NCI-H526 treated with DMSO at 0.1 percent for 48 hours (cell line): ENCODE data around the gene AATK.

Source experiments
- DNase-seq: peaks from one replicate; lab custom pipeline; 2025; lab: John Stamatoyannopoulos, UW

Gene AATK

DNA sequence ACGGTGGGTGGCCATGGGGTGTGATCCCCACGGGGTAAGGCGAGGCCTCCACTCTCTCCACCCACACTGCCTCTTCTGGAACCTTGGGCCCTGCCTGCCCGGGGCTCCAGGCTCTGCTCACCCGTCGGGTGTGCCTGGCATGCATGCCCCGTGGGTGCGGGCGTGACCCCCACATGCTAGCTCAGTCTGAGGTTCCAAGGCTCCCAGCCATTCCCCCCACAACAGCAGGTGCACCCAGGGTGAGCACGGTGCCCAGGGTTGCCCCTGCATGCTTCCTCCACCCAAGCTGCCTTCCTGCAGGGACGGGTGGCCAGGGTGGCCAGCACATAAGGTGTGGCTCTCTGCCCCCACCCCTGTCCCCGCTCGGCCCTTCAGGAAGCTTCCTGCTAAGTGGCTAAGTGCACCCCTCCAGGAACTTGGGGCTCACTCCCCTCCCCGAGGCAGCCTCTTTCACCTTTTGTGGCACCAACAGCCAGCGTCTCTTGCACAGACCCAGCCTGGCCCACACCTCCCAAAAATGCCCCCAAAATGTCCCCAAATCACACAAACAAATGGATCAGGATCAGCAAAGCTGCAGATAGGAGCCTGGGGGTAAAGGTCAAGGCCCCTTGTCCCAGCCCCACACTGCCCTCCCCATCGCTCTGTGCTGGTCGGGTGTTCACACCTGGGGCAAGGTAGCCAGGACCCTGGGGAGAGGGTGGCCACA lies 22.2 kb downstream of the AATK start:
- no peak for DNase-seq

DNA sequence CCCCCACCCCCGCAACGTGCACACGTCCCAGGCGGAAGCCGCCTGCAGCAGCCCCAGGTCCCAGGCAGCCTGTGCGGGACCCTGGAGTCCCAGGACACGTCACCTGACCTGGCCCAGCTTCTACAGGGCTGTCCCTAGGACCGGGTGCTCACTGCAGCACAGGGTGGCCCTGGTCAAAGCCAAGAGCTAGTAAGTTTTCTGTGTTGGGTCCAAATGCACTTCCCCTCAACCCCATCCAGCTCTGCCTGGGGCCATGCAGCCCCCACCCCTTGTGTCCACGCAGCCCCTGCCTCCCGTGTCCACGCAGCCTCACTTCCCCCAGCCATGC lies 22.9 kb downstream of the AATK start:
- DNase-seq = no peak

DNA sequence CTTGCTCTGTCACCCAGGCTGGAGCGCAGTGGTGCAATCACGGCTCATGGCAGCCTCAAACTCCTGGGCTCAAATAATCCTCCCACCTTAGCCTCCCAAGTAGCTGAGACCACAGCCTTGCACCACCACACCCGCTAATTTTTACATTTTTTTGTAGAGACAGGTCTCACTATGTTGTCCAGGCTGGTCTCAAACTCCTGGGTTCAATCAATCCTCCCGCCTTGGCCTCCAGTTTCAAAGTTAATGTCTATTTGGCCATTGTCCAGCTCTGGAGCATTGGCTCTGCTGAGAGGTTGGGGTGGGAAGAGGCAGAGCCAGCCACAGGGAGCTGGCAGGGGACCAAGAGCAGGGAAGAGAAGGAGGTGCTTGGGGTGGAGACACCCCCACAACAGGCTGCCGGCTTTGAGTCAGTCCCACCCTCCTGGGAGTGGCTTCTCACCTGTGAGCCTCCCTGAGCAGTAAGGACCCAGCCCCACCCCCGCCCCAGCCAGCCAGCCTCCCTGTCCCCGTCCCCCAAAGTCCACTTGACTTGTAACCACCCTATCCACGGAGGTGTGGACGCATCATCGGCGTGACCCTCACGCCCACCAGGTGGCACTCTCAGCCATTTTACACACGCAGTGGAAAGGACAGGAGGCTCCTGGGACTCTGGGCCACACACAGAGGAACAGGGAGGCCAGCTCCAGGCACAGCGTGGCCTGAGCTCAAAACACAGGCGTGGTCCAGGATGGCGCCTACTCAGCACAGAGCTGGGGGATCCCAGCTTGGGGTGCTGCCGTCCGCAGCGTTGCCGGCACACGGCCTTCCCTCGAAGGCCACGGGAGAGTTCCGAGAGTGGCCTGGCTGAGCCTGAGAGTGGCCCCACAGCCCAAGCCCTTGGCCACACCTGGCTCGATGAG lies 23.5 kb downstream of the AATK start:
- no peak for DNase-seq

DNA sequence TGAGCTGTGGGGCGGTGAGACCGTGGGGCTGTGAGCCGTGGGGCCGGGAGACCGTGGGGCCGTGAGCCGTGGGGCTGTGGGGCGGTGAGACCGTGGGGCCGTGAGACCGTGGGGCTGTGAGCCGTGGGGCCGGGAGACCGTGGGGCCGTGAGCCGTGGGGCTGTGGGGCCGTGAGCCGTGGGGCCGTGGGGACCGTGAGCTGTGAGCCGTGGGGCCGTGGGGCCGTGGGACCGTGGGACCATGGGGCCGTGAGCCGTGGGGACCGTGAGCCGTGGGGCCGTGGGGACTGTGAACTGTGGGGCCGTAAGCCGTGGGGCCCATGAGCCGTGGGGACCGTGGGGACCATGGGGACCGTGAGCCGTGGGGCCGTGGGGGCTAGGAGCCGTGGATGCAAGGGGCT lies 25.3 kb downstream of the AATK start:
- DNase-seq = no peak

DNA sequence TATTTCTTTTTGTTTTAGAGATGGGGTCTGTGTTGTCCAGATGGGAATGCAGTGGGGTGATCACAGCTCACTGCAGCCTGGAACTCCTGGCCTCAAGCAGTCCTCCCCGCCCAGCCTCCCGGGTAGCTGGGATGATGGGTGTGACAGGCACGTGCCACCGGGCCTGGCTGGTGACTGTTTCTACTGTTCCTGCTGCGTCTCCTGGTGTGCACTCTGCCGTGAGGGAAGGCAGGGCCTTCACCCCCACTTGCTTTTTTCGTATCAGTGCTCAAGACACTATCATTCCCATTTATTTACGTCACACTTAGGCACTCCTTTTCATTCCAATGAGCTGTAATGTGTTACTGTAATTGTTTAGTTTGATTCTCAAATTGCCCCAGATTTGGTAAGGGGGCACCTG lies 26.0 kb downstream of the AATK start:
- no peak for DNase-seq

DNA sequence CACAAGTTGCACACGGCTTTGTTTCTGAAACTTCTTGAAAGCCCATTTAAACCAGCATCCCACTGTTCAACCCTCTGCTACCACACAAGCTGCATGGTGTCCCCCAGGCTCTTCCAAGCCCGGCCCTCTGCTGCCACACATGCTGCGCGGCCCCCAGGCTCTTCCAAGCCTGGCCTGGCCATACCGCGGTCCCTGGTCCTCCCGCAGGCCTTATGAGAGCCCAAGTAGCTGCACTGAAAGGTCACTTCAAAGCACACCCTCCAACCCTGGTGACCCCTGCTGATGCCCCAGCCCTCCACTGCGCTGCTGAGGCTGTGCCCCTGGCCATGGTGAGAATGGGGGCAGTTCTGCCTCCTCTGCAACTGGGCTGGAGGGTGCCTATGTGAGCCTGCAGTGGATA lies 26.6 kb downstream of the AATK start:
- no peak for DNase-seq

DNA sequence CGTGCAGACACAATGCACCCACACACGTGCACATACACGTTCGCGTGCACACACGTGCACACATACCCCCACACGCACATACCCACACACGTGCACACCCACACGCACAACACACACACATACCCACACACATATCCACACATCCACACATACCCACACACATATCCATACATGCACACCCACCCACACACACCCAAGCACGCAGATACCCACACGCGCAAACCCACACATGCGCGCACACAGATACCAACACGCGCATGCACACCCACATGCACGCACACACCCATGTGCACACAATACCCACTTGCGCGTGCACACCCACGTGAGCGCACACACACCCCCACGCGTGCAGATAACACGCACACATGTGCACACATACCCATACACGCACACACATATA lies 27.5 kb downstream of the AATK start:
- DNase-seq = no peak

DNA sequence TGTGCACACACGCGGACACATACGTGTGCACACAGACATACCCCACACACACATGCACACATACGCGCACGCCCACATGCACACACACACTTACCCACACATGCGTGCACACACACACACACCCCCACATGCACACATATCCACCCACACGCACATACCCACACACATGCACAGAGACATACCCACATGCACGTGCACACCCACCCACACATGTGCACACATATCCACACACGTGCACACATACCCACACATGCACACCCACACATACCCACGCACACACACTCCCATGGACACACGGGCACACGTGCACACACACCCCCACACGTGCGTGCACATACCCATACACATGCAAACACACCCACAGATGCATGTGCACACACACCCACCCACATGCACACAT lies 27.9 kb downstream of the AATK start:
- no peak for DNase-seq

DNA sequence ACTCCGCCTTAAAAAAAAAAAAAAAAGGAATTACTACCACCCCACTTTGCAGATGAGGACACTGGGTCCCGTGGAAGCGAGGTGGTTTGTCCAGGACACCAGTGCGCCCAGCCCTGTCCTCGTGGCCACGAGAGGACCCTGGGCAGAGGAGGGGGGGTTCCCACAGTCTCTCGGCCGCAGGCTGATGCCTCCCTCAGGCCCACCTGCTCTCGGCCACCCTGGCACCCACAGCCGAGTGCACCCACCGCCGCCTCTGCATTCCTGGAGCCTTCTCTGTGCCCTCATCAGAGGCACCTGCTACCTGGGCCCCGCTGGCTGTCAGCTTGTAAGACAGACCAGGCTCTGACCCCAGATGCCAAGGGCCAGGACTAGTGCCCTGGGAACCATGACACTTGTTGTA lies 28.8 kb downstream of the AATK start:
- no peak for DNase-seq

DNA sequence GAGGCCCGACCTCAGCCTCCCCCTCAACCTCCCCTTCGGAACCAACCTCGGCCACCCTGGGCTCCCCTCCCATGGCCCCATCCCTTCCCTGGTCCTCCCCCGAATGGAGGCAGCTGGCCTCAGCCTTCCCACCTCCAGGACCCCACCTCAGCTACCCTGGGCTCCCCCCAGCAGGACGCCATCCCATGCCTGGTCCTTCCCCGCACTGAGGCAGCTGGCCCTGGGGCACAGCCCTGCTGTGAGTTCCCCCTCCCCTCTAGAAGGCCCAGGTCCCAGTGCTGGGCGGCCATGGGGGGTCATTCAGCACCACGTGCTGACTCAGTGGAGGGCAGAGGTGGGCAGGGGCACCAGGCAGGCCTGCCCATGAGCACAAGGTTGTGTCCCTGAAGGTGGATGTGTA lies 29.7 kb downstream of the AATK start:
- no peak for DNase-seq

DNA sequence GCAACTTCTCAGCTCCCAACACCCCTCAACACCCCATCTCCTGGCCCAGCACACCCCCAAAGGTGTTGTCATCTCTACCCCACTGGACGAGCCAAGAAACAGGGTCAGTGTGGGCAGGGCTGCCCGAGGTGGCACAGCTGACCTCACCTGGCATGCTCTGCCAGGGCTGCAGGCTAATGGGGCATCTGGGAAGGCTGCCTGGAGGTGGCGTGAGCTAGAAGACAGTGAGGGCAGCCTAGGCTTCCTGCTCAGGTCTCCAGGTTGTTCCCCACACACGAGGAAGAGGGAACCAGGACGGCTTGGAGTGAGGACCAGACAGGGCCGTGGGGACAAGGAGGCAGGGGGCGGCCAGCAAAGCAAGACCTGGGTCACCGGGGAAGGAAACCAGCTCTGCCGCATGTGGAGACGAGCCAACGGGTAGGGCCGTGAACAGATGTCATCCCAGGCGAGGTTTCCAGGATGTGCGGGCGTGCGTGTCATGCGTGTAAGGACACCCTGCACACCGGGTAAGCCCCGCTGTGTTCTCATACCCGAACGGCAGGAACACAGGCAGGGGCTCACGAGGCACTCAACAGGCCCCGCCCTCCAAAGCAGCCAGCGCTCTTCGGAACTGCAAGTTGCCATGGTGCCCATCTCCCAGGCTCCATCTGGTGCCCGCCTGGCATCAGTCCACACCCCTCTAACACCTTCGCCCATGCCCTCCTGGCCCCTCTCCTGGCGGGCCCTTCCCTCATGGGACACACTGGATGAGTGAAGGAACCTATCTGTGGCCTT lies 30.3 kb downstream of the AATK start:
- DNase-seq = no peak

DNA sequence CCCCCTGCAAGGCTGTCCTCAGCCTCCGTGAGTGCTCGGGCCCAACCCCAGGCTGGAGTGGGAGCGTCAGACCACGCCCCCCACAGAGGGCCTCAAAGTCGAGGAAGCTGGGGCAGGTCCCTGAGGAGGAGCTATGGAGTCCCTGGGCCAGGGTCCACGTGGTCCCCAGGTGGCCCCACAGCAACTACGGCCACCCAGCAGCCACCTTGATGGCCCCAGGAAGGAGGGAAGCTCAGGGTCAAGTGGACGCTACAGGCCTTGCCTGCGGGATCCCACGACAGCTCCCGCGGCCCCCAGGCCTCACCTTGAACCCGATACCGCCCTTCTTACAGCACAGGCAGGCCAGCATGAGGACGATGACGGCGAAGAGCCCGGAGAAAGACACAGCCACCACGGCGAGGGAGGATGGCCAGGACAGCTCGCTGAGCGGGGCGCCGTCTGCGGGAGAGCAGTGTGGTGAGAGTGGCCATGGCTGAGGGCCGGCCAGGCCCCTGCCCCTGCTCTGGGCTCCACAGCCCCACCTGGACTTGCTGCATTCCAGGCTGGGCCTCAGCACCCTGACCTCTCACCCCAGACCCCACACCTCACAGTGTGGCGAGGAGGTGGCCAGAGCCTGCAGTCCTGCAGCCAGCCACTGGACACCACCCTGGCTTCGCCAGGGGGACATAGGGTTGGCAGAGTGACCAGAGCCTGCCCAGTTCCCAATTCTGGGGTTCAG lies 31.8 kb downstream of the AATK start:
- DNase-seq = no peak

DNA sequence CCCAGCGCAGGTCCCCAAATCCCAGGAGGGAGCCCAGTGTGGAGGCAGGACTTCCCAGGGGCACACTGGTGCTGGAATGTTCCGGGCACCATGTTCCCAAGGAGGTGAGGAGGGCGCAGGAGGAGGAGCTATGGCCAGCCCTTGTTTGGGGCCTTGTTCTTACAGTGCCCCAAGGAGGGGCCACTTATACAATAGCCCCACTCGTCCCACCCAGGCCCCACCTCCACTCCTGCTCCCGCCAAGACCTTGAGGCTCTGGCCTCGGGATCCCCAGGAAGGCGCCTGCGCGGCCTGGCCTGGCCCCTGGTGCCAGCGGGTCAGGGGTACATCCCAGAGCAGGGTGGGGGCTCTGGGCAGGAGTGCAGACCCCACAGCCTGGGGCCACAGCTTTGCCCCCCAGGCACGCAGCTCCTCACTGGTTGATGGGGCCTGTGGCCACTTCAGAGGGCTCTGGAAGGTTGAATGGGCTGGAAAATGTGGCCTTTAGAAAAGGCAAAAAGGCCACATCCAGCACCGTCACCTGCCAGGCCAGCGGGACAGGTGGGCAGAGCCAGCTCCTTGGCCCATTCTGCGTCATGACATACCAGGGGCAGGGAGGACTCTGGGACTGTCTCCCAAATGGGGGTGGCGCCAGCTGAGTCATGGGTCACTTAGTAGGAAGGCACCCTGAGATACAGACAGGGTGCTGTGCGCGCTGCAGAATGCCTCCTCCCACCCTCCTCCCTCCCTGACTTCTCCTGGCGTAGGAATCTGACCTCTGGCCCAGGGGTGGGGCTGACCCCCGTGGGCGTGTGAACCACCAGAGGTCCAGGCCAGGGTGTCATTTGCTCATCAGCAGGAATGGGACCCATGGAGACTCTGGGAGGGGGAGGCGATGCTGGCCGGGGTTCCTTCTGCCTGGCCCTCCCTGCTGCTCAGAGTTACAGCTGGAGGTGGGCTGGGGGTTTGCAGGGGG lies 33.0 kb downstream of the AATK start:
- no peak for DNase-seq

DNA sequence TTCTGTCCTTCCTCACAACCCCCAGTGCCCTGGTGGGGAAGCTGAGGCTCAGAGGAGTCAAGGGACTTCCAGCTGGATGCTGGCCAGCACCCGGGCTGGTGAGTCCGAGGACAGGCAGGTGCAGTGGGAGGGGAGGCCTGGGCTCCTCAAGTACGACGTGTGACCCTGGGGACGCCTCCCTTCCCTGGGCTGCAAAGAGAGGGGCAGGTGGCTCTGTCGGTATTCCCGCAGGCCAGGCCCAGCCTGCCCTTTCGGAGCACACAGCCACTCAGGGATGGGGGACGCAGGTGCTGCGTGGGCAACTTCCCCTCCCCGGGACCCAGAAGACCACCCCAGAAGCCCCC lies 33.9 kb downstream of the AATK start:
- no peak for DNase-seq

DNA sequence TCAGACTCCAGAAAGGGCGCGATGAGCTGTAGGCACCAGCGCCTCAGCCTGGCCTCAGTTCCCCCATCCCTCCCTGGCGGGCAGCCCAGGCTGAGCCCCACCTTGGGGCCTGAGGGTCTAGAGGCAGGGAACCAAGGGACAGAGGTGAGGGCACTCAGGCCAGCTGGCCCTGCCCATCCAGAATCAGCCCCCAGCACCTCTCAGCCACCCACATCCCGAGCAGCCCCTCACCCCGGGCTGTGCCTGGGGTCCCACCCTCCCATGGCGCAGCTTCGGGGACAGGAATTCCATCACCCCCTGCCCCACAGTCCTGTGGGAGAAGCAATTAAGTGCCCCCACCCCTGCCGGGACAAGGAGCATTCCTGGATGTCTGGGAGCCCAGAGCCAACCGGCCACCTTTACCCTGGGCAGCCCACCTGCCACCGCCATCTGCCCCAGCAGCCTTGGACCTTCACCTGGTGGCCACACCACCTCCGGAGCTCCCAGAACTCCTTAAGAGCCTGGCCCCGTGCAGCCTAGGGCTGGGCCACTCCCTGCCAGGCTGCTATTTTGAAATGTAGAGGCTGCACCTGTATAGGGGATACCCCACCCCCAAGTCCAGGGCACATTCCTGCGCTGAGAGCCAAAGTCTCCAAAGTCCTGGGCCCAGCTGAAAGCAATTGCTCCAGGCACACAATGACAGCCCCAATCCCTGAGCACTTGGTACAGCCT lies 34.4 kb downstream of the AATK start:
- DNase-seq = no peak

DNA sequence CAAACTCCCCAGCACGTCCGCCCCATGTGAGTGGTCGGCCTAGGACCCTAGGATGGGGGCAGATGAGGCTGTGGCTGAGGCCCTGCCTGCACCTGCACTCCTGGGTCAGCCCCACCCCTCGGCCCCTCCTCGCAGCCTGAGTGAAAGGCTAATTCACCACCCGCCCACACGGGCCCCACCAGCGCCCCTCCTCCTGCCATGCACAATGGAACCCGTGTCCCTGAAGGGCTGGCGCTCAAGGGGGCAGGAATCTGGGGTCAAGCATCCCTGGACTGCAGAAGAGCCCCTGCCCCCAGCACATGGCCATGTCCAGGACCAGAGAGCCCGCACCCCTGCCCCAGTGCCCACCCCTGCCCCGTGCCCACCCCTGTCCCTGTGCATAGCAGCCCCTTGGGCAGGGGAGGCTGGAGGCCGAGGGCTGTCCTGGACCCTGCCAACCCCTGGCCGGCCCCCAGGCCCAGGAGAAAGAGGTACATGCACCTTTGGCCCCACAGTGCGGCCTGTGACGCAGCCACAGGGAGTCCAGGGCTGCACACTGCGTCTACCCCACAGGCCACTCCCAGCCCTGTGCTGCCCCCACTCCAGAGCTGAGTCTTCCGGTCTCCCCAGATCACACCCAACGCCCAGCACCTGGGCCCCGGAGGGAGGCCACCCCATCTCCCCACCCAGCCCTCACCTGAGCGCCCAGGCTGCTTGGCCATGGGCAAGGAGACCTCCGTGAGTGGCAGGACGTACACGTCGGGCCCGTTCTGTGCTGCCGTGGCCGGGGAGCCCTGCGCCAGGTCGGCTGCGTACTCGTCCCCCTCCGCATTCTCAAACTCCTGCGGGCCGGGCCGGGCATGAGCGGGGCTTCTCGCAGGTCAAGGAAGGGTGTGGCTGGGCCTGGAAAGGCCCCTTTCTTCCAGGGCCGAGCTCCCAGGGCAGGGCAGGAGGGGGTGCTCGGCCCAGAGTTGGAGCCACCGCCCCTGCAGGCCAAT lies 35.3 kb downstream of the AATK start:
- no peak for DNase-seq

DNA sequence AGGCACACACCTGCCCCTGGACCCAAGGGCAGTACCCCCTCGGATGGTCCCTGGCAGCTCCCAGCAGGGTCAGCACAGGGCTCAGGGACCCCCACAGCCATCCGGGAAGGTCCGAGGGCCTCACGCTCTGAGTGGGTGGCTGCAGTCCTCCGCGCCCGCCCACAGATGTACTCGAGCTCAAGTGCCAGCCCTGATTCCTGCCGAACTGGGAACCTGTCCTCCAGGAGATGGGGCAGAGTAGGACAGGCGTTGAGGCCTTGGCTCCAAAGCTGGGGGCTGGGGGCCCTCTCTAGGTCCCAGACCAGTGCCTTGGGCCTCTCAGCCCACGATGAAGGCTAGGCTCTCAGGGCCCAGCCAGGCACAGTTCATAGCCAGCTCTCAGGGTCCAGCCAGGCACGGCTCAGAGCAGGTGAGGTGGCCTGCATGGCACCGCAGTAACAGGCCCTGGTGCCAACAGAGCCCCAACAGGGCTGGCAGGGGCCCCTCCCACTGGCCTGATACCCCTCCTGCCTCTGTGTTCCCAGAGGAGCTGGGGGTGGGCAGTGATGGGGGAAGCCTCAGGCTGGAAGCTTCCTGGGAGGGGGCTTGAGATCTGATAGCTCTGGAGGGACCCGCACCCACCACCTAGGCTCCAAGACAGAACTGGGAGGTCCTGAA lies 36.2 kb downstream of the AATK start:
- no peak for DNase-seq

DNA sequence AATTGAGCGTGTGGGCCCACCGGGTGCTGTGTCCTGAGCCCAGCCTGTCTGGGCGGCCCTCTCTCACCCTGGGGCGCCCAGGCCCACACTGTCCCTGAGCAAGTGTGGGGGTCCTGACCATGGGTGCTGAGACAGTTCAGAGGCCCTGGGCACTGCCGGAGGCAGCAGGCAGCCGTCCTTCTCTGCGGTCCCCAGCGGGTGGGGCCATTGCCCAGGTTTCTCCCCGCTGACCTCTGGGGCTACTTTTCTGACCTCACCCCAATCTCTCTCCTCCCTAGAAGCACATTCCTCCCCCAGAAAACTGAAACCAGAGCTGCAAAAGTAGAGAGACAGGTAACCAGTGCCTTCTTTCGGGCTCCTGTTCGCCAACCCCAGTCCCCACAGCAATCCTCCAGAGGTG lies 36.7 kb downstream of the AATK start:
- DNase-seq = no peak

DNA sequence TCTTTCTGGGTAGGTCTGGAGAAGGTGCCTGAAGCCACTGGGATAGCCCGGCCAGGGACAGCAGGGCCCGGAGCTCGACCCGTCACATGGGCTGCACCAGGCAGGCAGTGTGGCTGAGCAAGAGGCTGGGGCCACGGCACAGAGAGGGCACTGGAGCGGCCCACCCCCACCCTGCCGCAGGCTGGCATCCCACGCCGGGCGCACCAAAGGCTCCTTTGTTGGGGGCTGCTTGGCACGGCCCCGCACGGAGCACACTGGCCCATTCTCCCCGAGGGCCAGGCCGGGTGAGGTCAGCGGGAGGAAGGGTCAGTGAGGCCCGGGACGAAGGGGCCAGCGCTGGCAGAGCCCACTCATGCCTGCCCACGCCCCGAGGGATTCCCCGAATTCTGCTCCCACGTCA lies 37.2 kb downstream of the AATK start:
- no peak for DNase-seq
